Memory B cell (primary cell): ENCODE data around the gene CATSPERB.
"Not testable (repeated sequence)": the region's sequence is repeated elsewhere in the genome, so short reads cannot be mapped to it uniquely, and the experiment has no call there.

Experiments used
- ATAC-seq: fragments of 150-1000 bp; cut with Tn5 transposase; 2 replicates; pipeline ENCODE4 v1.10.0; 2021; ENCODE audit warnings: low read depth, mild to moderate bottlenecking, moderate library complexity
- DNase-seq, 2 donors: peaks; one replicate each; pipeline ENCODE4 v3.0.0; 2022; ENCODE audit warnings: low spot score in 2 of 2
- H3K27ac Mint-ChIP-seq: one replicate; pipeline ENCODE4 v1.8.0; 2022; ENCODE audit warnings: mild to moderate bottlenecking, moderate library complexity, mixed read lengths
- H3K27me3 Mint-ChIP-seq: one replicate; pipeline ENCODE4 v1.8.0; 2022; ENCODE audit warnings: mixed read lengths
- H3K36me3 Mint-ChIP-seq: one replicate; pipeline ENCODE4 v1.8.0; 2022; ENCODE audit warnings: mild to moderate bottlenecking, mixed read lengths
- H3K4me1 Mint-ChIP-seq: one replicate; pipeline ENCODE4 v1.8.0; 2022; ENCODE audit warnings: mixed read lengths
- H3K4me3 Mint-ChIP-seq: one replicate; pipeline ENCODE4 v1.8.0; 2022; ENCODE audit warnings: mild to moderate bottlenecking, moderate library complexity, mixed read lengths
- H3K9me3 Mint-ChIP-seq: one replicate; pipeline ENCODE4 v1.8.0; 2022; ENCODE audit warnings: mixed read lengths

CATSPERB gene

DNA sequence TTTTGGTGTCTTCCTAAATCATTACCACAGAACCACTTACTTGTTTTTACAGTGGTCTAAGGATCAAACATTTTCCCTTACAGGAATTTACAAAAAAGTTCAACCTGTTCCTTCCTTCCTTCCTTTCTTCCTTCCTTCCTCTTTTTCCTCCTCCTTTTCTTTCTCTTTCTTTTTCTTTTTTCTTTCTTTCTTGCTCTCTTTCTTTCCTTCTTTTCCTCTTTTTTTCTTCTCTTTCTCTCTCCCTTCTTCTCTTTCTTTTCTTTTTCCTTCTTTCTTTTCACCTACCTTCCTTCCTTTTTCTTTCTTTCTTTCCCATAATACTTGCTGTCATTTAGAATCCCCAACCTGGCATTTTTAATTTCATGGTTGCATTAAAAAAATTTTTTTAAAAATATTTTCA is 162.6 kb downstream of the CATSPERB start:
- H3K27ac Mint-ChIP-seq, result no peak overlapping the region
- H3K36me3 Mint-ChIP-seq, result peaks cover 2% of the 10 kb centered on the region
- DNase-seq (no peak), ATAC-seq (no peak)
- peaks cover 9% of the 10 kb centered on the region for H3K4me1 Mint-ChIP-seq
- H3K27me3 Mint-ChIP-seq, result peaks cover 18% of the 10 kb centered on the region
- no peak overlapping the region for H3K4me3 Mint-ChIP-seq
- no peaks in the 10 kb centered on the region for H3K9me3 Mint-ChIP-seq

- DNase-seq, result no peak
- Mint-ChIP-seq H3K36me3 (peaks cover 2% of the 10 kb centered on the region), H3K9me3 (no peaks in the 10 kb centered on the region), H3K27ac (no peak overlapping the region), H3K4me3 (no peak overlapping the region), H3K4me1 (peaks cover 6% of the 10 kb centered on the region), H3K27me3 (peaks cover 15% of the 10 kb centered on the region)
- no peak for ATAC-seq
Observed at GRCh38 chr14:91568626-91569025, 163.3 kb downstream of the CATSPERB start.

DNA sequence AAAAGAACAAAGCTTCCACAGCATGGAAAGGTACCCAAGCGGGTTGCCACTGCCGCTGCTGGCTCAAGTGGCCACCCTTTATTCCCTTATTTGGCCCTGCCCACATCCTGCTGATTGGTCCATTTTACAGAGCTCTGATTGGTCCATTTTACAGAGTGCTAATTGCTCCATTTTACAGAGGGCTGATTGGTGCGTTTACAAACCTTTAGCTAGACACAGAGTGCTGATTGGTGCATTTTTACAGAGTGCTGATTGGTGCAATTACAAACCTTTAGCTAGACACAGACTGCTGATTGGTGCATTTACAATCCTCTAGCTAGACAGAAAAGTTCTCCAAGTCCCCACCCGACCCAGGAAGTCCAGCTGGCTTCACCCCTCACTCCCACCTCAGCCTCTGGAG is 164.1 kb downstream of the CATSPERB start:
- ATAC-seq, H3K27me3 Mint-ChIP-seq, H3K4me3 Mint-ChIP-seq, H3K9me3 Mint-ChIP-seq, DNase-seq, H3K36me3 Mint-ChIP-seq, H3K4me1 Mint-ChIP-seq, H3K27ac Mint-ChIP-seq: not testable (repeated sequence)

DNA sequence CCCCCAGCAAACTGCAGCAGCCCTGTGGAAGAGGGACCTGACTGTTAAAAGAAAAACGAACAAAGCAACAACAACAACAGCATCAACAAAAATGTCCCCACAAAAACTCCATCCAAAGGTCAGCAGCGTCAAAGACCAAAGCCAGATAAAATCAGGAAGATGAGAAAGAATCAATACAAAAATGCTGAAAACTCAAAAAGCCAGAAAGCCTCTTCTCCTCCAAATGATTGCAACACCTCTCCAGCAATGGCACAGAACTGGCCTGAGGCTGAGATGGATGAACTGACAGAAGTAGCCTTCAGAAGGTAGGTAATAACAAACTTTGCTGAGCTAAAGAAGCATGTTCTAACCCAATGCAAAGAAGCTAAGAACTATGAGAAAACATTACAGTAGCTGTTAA is 176.4 kb downstream of the CATSPERB start:
- Mint-ChIP-seq H3K9me3 (peaks cover 9% of the 10 kb centered on the region), H3K4me1 (no peaks in the 10 kb centered on the region), H3K36me3 (no peaks in the 10 kb centered on the region), H3K27me3 (peaks cover 8% of the 10 kb centered on the region), H3K27ac (no peak overlapping the region), H3K4me3 (no peak overlapping the region)
- DNase-seq, result no peak
- no peak for ATAC-seq

DNA sequence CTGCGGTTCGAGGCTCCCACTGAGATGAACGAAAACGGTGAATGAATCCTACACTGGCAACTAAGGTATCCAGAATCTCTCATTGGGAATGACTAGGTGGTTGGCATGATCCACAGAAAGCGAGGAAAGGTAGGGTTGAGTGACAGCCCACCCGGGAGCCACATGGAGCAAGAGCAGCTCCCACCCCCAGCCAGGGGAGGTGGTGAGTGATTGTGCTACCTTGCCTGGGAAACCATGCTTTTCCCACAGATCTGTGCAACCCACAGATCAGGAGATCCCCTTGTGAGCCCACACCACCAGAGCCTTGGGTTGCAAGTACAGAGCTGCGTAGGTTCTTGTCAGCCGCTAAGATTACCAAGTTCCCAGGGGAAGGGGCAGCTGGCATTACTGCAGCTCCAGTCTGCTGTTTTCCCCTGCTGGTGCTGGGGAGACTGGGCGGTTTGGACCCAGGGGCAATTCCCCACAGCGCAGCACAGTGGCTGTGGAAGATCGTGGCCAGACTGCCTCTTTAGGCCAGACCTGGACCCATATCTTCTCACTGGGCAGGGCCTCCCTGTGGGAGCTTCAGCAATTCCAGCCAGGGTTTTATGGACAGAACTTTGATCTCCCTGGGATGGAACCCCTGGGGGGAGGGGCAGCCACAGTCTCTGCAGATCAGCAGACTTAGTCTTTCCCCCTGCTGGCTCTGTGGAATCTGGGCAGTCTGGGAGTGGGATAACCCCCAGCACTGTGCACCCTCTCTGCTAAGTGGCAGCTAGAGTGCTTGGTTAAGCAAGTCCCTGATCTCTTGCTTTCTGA is 177.2 kb downstream of the CATSPERB start:
- no peak overlapping the region for H3K27ac Mint-ChIP-seq
- no peak for ATAC-seq
- peaks cover 9% of the 10 kb centered on the region for H3K9me3 Mint-ChIP-seq
- DNase-seq, result no peak
- H3K4me3 Mint-ChIP-seq, result no peak overlapping the region
- no peaks in the 10 kb centered on the region for H3K36me3 Mint-ChIP-seq
- H3K4me1 Mint-ChIP-seq, result no peaks in the 10 kb centered on the region
- peaks cover 8% of the 10 kb centered on the region for H3K27me3 Mint-ChIP-seq

DNA sequence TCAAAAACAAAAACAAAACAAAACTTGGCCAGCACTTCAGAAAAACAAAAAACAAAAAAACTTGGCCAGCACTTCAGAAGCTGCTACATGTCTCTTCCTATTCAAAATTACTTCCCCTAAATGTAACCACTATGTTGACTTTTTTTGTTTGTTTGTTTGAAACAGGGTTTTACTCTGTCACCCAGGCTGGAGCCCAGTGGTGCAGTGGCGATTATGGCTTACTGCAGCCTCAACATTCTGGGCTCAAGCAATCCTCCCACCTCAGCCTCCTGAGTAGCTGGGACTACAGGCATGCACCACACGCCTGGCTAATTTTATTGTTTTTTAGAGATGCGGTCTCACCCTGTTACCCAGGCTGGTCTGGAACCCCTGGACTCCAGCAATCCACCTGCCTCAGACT is 183.8 kb downstream of the CATSPERB start:
- H3K9me3 Mint-ChIP-seq, result no peaks in the 10 kb centered on the region
- H3K36me3 Mint-ChIP-seq, result no peaks in the 10 kb centered on the region
- H3K27ac Mint-ChIP-seq, result no peak overlapping the region
- no peak overlapping the region for H3K4me3 Mint-ChIP-seq
- peaks cover 8% of the 10 kb centered on the region for H3K27me3 Mint-ChIP-seq
- peaks cover 3% of the 10 kb centered on the region for H3K4me1 Mint-ChIP-seq
- no peak for ATAC-seq
- DNase-seq, result no peak

- H3K4me1 Mint-ChIP-seq, result peaks cover 3% of the 10 kb centered on the region
- ATAC-seq, result no peak
- H3K9me3 Mint-ChIP-seq, result peaks cover 11% of the 10 kb centered on the region
- peaks cover 8% of the 10 kb centered on the region for H3K27me3 Mint-ChIP-seq
- H3K4me3 Mint-ChIP-seq, result no peak overlapping the region
- no peaks in the 10 kb centered on the region for H3K36me3 Mint-ChIP-seq
- no peak overlapping the region for H3K27ac Mint-ChIP-seq
- no peak for DNase-seq
Observed at GRCh38 chr14:91545946-91546716, 185.8 kb downstream of the CATSPERB start.

DNA sequence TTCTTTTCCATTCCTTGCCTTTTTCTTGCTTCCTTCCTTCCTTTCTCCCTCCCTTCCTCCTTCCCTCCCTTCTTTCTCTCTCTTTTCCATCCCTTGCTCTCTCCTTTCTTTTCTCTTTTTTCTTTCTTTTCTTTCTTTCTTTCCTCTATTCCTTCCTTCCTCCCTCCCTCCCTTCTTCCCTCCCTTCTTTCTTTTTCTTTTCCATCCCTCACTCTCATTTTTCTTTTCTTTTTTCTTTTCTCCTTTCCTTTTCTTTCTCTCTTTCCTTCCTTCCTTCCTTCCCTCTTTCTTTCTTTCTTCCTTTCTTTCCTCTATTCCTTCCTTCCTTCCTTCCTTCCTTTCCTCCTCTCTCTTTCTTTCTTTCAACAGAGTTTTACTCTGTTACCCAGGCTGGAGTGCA is 186.7 kb downstream of the CATSPERB start:
- H3K27ac Mint-ChIP-seq, result no peak overlapping the region
- H3K9me3 Mint-ChIP-seq, result peaks cover 17% of the 10 kb centered on the region
- ATAC-seq (no peak), DNase-seq (no peak)
- H3K4me1 Mint-ChIP-seq, result peaks cover 3% of the 10 kb centered on the region
- no peaks in the 10 kb centered on the region for H3K36me3 Mint-ChIP-seq
- no peak overlapping the region for H3K4me3 Mint-ChIP-seq
- peaks cover 8% of the 10 kb centered on the region for H3K27me3 Mint-ChIP-seq

GRCh38 chr14:91536327-91536726 is 195.6 kb downstream of the CATSPERB start:
- H3K4me1 Mint-ChIP-seq, result no peaks in the 10 kb centered on the region
- ATAC-seq (no peak), DNase-seq (no peak)
- no peak overlapping the region for H3K27ac Mint-ChIP-seq
- peaks cover 4% of the 10 kb centered on the region for H3K36me3 Mint-ChIP-seq
- peaks cover 14% of the 10 kb centered on the region for H3K9me3 Mint-ChIP-seq
- peaks cover 12% of the 10 kb centered on the region for H3K27me3 Mint-ChIP-seq
- H3K4me3 Mint-ChIP-seq, result no peak overlapping the region

DNA sequence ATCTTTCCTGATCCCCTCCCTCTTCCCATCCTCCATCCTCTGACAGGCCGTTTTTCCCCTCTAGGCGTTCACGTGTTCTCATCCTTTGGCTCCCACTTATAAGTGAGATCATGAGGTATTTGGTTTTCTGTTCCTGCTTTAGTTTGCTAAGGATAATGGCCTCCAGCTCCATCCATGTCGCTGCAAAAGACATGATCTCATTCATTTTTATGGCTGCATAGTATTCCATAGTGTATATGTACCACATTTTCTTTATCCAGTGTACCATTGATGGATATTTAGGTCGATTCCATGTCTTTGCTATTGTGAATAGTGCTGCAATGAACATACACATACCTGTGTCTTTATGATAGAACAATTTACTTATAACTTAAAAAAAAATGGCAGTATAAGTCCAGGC is 197.8 kb downstream of the CATSPERB start:
- not testable (repeated sequence) for H3K36me3 Mint-ChIP-seq, DNase-seq, ATAC-seq, H3K27ac Mint-ChIP-seq, H3K9me3 Mint-ChIP-seq, H3K4me1 Mint-ChIP-seq, H3K4me3 Mint-ChIP-seq
- H3K27me3 Mint-ChIP-seq, result peaks cover 13% of the 10 kb centered on the region

DNA sequence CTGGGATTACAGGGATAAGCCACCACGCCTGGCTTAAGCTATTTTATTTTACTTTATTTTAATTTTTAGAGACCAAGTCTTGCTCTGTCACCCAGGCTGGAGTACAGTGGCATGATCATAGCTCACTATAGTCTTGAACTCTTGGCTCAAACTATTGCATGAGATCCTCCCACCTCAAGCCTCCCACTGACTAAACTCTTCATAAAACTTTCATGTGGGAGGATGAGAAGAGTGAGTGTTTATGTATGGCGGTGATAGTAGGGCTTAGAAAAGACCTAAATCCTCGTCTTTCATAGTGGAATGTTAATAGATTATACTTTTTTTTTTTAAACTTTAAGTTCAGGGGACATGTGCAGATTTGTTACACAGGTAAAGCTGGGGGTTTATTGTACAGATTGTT is 198.3 kb downstream of the CATSPERB start:
- Mint-ChIP-seq H3K4me3 (no peak overlapping the region), H3K4me1 (no peaks in the 10 kb centered on the region), H3K9me3 (no peaks in the 10 kb centered on the region), H3K27me3 (peaks cover 13% of the 10 kb centered on the region), H3K27ac (no peak overlapping the region), H3K36me3 (no peaks in the 10 kb centered on the region)
- ATAC-seq (no peak), DNase-seq (no peak)
